IMR-90 (cell line): ENCODE results near the gene CDK6. TPM values are rescaled to one million over a fixed set of nuclear protein-coding genes. Genes with fewer than 3 reads are reported as not detected.
A peak's percentile ranks its signal among the peaks of the same experiment; 100 is the strongest.

Source experiments
- ATAC-seq: fragments of 200-7000 bp; cut with Tn5 transposase; 2 replicates; pipeline ENCODE4 v1.9.1; 2020; ENCODE audit warnings: low read depth, mild to moderate bottlenecking, moderate library complexity
- BruUV-seq: library from RNA; stranded (reverse); fragments of 400-500 nt; replicated peaks from 2 replicates; lab custom pipeline; 2021; lab: Mats Ljungman, UMichigan
- CTCF ChIA-PET: fragments of 300-600 bp; formaldehyde crosslinking; extraction: SDS; loops from one replicate; lab custom pipeline; 2021; ENCODE audit warnings: antibody characterized with exemption; lab: Yijun Ruan, JAX
- POLR2A ChIA-PET: fragments of 300-600 bp; sonication (Branson Sonifier 250); formaldehyde crosslinking; loops from one replicate; lab custom pipeline; 2022; ENCODE audit warnings: antibody characterized with exemption; ENCODE audit not compliant: unreplicated experiment; lab: Charles Lee
- DNase-seq: peaks from one replicate; pipeline ENCODE4 v3.0.0; 2013
- H2AFZ ChIP-seq: replicated peaks from 2 replicates; pipeline ENCODE3; 2013; ENCODE audit warnings: low read length, mild to moderate bottlenecking; ENCODE audit not compliant: poor library complexity
- H2AK5ac ChIP-seq: 2 replicates; pipeline ENCODE4 v1.6.1; 2013; ENCODE audit warnings: low read depth, low read length, inconsistent platforms
- H2AK9ac ChIP-seq: replicated peaks from 2 replicates; pipeline ENCODE3; 2013; ENCODE audit warnings: mild to moderate bottlenecking, low read depth, low read length, moderate library complexity; ENCODE audit not compliant: poor library complexity
- H2BK120ac ChIP-seq: 2 replicates; pipeline ENCODE4 v1.6.1; 2013; ENCODE audit warnings: low read depth, low read length, inconsistent platforms
- H2BK15ac ChIP-seq: 3 replicates; pipeline ENCODE4 v1.6.1; 2013; ENCODE audit warnings: low read depth, low read length, inconsistent platforms
- H2BK20ac ChIP-seq: 2 replicates; pipeline ENCODE4 v1.6.1; 2013; ENCODE audit warnings: low read depth, mild to moderate bottlenecking, inconsistent platforms, low read length, moderate library complexity
- H2BK5ac ChIP-seq: 2 replicates; pipeline ENCODE4 v1.6.1; 2013; ENCODE audit warnings: mild to moderate bottlenecking, low read depth, low read length, inconsistent platforms; ENCODE audit not compliant: poor library complexity, severe bottlenecking
- H3K14ac ChIP-seq: replicated peaks from 2 replicates; pipeline ENCODE4 v1.6.1; 2013; ENCODE audit warnings: low read depth, low read length, inconsistent platforms
- H3K18ac ChIP-seq: 2 replicates; pipeline ENCODE4 v1.6.1; 2013; ENCODE audit warnings: low read depth, low read length, control low read depth
- H3K23ac ChIP-seq: 2 replicates; pipeline ENCODE4 v1.6.1; 2013; ENCODE audit warnings: low read depth, low read length, inconsistent platforms
- H3K27ac ChIP-seq: 2 replicates; pipeline ENCODE4 v1.5.1; 2013; ENCODE audit warnings: mild to moderate bottlenecking, control low read depth, low read length; ENCODE audit not compliant: insufficient read depth
- H3K27me3 ChIP-seq: 2 replicates; pipeline ENCODE4 v1.6.1; 2013; ENCODE audit warnings: low read length; ENCODE audit not compliant: control insufficient read depth, insufficient read depth
- H3K36me3 ChIP-seq: 2 replicates; pipeline ENCODE4 v1.6.1; 2013; ENCODE audit warnings: low read length, mixed read lengths; ENCODE audit not compliant: control insufficient read depth, insufficient read depth
- H3K4ac ChIP-seq: 2 replicates; pipeline ENCODE4 v1.6.1; 2013; ENCODE audit warnings: low read depth, low read length, inconsistent platforms
- H3K4me1 ChIP-seq: 2 replicates; pipeline ENCODE4 v1.6.1; 2013; ENCODE audit warnings: low read length, mixed read lengths; ENCODE audit not compliant: control insufficient read depth, insufficient read depth
- H3K4me2 ChIP-seq: 2 replicates; pipeline ENCODE4 v1.6.1; 2013; ENCODE audit warnings: low read depth, mild to moderate bottlenecking, control low read depth, low read length, moderate library complexity
- H3K4me3 ChIP-seq: 2 replicates; pipeline ENCODE4 v1.5.1; 2013; ENCODE audit warnings: low read depth, mild to moderate bottlenecking, control low read depth, low read length, moderate library complexity; ENCODE audit not compliant: insufficient read depth
- H3K56ac ChIP-seq: 2 replicates; pipeline ENCODE4 v1.6.1; 2013; ENCODE audit warnings: low read length, inconsistent platforms; ENCODE audit not compliant: insufficient read depth; ENCODE audit errors: extremely low read depth
- H3K79me1 ChIP-seq, 2 experiments: 2 replicates each; pipeline ENCODE4 v1.6.1; 2013; ENCODE audit warnings: low read length in 2 of 2, inconsistent platforms in 1 of 2, low read depth in 1 of 2
- H3K9ac ChIP-seq: 2 replicates; pipeline ENCODE4 v1.6.1; 2013; ENCODE audit warnings: low read depth, low read length, control low read depth
- H3K9me1 ChIP-seq: 2 replicates; pipeline ENCODE4 v1.6.1; 2013; ENCODE audit warnings: low read length, inconsistent platforms; ENCODE audit not compliant: insufficient read depth
- H3K9me3 ChIP-seq: 2 replicates; pipeline ENCODE4 v1.6.1; 2013; ENCODE audit warnings: low read length; ENCODE audit not compliant: control insufficient read depth, insufficient read depth
- H4K20me1 ChIP-seq: 2 replicates; pipeline ENCODE4 v1.6.1; 2013; ENCODE audit warnings: low read length, inconsistent platforms; ENCODE audit not compliant: insufficient read depth
- H4K5ac ChIP-seq: 2 replicates; pipeline ENCODE4 v1.6.1; 2013; ENCODE audit warnings: mild to moderate bottlenecking, low read depth, low read length, control low read depth
- H4K8ac ChIP-seq, 2 experiments: 2 replicates each; pipeline ENCODE4 v1.6.1; 2013; ENCODE audit warnings: low read depth in 2 of 2, low read length in 2 of 2, control low read depth in 1 of 2, inconsistent platforms in 1 of 2
- H4K91ac ChIP-seq: 2 replicates; pipeline ENCODE4 v1.6.1; 2013; ENCODE audit warnings: low read depth, low read length, inconsistent platforms; ENCODE audit not compliant: insufficient read depth
- MAZ ChIP-seq: IDR thresholded peaks from 2 replicates; pipeline ENCODE4 v1.6.1; 2012; ENCODE audit warnings: low read depth, mild to moderate bottlenecking, low read length, improper control_type of control experiment, moderate library complexity, borderline replicate concordance
- WGBS, 2 experiments: methylation state at CpG; one replicate each; pipeline versions ENCODE4 v1.1.5 to v1.1.7; 2013; ENCODE audit warnings: missing lambda C conversion rate in 2 of 2; ENCODE audit not compliant: insufficient read length in 1 of 2; ENCODE audit errors: extremely low coverage in 2 of 2; 5-methylcytosine and 5-hydroxymethylcytosine counted together
- dilution Hi-C: fragments of 300-500 bp; cut with HindIII; formaldehyde crosslinking; loops from one replicate; pipeline ENCODE4 v1.14.3; 2018; ENCODE audit warnings: low sequenced_read_pairs; ENCODE audit not compliant: unreplicated experiment
- in situ Hi-C: fragments of 300-500 bp; cut with MboI; formaldehyde crosslinking; loops from 3 replicates; pipeline ENCODE4 v1.14.3; 2019; ENCODE audit warnings: low sequenced_read_pairs, inconsistent platforms, mixed read lengths
- intact Hi-C: fragments of 100-400 bp; cut with micrococcal nuclease; formaldehyde crosslinking; loops from 2 replicates; pipeline ENCODE4 v1.10.0; 2022
- polyA plus RNA-seq, 3 experiments: library from polyadenylated mRNA; depleted of rRNA; stranded (reverse); fragments of >200 nt; gene quantifications; 2 replicates each; pipeline ENCODE4 v1.2.3, GENCODE V29; 2012; ENCODE audit warnings: low replicate concordance in 1 of 3
- total RNA-seq: library from RNA; depleted of rRNA; stranded (reverse); fragments of >200 nt; gene quantifications from 2 replicates; pipeline ENCODE4 v1.2.3, GENCODE V29; 2012

Gene CDK6
- total and polyA plus RNA-seq, 2 of the 4 experiments (the other 2 are of a cell fraction), result 21.5 to 195 TPM

DNA sequence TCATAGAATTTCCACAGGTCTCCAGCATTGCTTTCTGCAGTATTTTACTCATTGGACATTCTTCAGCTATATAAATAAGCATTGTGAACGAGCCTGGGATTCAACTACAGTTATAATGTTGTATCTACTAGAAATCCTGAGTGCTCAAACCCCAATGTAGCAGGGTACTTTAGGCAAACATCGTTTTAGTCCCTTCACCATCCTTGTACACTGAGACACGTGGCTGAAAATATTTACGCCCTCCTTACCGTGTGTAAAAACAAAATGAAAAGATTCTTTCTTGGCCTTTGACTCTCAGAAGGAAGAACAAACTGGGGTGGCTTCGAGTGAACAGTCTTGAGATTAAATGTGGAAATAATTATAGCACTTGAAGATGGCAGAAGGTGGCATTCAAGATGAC is 25.2 kb downstream of the CDK6 start:
- Histone ChIP-seq H2BK5ac (peak overlapping the region; percentile 73), H3K4me2 (no peak overlapping the region), H2BK20ac (0 out of 2 replicates have a peak overlapping the region, but pooled peaks have one; percentile 39), H4K20me1 (peaks cover 61% of the 10 kb centered on the region; the same call in 1 of the 2 replicates), H2AK5ac (no peak overlapping the region), H4K8ac (no peak overlapping the region), H3K36me3 (peaks cover 2% of the 10 kb centered on the region; the same call in 1 of the 2 replicates), H3K27ac (no peak overlapping the region), H3K9ac (no peak overlapping the region), H3K56ac (no peak overlapping the region), H2AFZ (no peak overlapping the region), H2BK15ac (peak overlapping the region; percentile 28; the same call in 1 of the 3 replicates), H3K4ac (peak overlapping the region; percentile 40; the same call in 1 of the 2 replicates), H4K91ac (no peak overlapping the region), H3K79me1 (peaks cover 8 to 49% of the 10 kb centered on the region in 2 experiments; a peak in 3 of 4 replicates), H3K14ac (peak overlapping the region; percentile 75; the same call in 1 of the 2 replicates), H3K4me1 (peaks cover 7% of the 10 kb centered on the region), H2BK120ac (0 out of 2 replicates have a peak overlapping the region, but pooled peaks have one; percentile 48), H3K9me3 (peaks cover 1% of the 10 kb centered on the region; the same call in 1 of the 2 replicates), H4K5ac (no peak overlapping the region), H2AK9ac (no peak overlapping the region), H3K23ac (peak overlapping the region; percentile 78; the same call in 1 of the 2 replicates), H3K18ac (peak overlapping the region; percentile 56; the same call in 1 of the 2 replicates), H3K27me3 (no peaks in the 10 kb centered on the region), H3K4me3 (no peak overlapping the region), H3K9me1 (peaks cover 9% of the 10 kb centered on the region; the same call in 1 of the 2 replicates)
- WGBS, 2 experiments, result no CpG with 5 or more reads among the region's 6 CpGs
- ChIA-PET CTCF (interaction anchor here (0.7 kb wide), 1 partner anchor 35 kb away, joined by 4 read pairs; no protein-coding TSS in a partner anchor), POLR2A (no interaction called here)
- in situ Hi-C loops, result no loop called here
- dilution Hi-C loops, result no loop called here
- no peak for TF ChIP-seq MAZ
- ATAC-seq (no peak), DNase-seq (no peak)
- BruUV-seq, result no TSS peak
- intact Hi-C loops, result loop anchor here (5.0 kb wide), 1 partner anchor 114 kb away; no protein-coding TSS in a partner anchor
